Transverse colon (tissue), 4 donors: ENCODE data around the gene SUCO. TPM values are rescaled to one million over a fixed set of nuclear protein-coding genes. Genes with fewer than 3 reads are reported as not detected.

Experiments used
- DNase-seq: peaks from one replicate; pipeline ENCODE4 v3.0.0-alpha.2; 2019
- H3K27ac ChIP-seq, 4 donors: fragments of 200-600 bp; sonication (generic); 2 replicates each; pipeline ENCODE4 v1.5.1; 2016 to 2018; ENCODE audit warnings: inconsistent platforms in 4 of 4
- H3K27me3 ChIP-seq: fragments of 200-600 bp; sonication (generic); 2 replicates; pipeline ENCODE4 v1.5.1; 2017; ENCODE audit warnings: inconsistent platforms
- H3K36me3 ChIP-seq, 4 donors: fragments of 200-600 bp; sonication (generic); 2 replicates each; pipeline ENCODE4 v1.5.1; 2017 to 2019; ENCODE audit warnings: inconsistent platforms in 4 of 4
- H3K4me1 ChIP-seq, 4 donors: fragments of 200-600 bp; sonication (generic); 2 replicates each; pipeline ENCODE4 v1.5.1; 2017 to 2020; ENCODE audit warnings: inconsistent platforms in 4 of 4
- H3K4me3 ChIP-seq, 4 donors: fragments of 200-600 bp; sonication (generic); 1 replicate in 1 of 4; 2 replicates in 3 of 4; pipeline versions ENCODE4 v1.5.1 to v1.6.1; 2017 to 2019; ENCODE audit warnings: inconsistent platforms in 4 of 4
- H3K9me3 ChIP-seq, 2 donors: fragments of 200-600 bp; sonication (generic); 2 replicates each; pipeline ENCODE4 v1.5.1; 2017 to 2019; ENCODE audit warnings: inconsistent platforms in 2 of 2
- EP300 ChIP-seq: sonication (generic); formaldehyde crosslinking; IDR thresholded peaks from one replicate; pipeline ENCODE4 v1.6.1; 2017; ENCODE audit warnings: antibody characterized with exemption, low read depth
- POLR2A ChIP-seq: fragments of 450-650 bp; IDR thresholded peaks from one replicate; pipeline ENCODE4 v1.6.1; 2016; ENCODE audit warnings: antibody characterized with exemption, mild to moderate bottlenecking, moderate library complexity
- POLR2AphosphoS5 ChIP-seq, 3 donors: sonication (generic); formaldehyde crosslinking; IDR thresholded peaks; one replicate each; pipeline ENCODE4 v1.6.1; 2016; ENCODE audit warnings: antibody characterized with exemption in 3 of 3
- WGBS, 2 donors: methylation state at CpG; one replicate each; pipeline ENCODE4 v1.1.5; 2018; ENCODE audit warnings: low coverage in 1 of 2; 5-methylcytosine and 5-hydroxymethylcytosine counted together
- in situ Hi-C, 4 donors: fragments of 200-750 bp; cut with MboI; loops; one replicate each; pipeline versions ENCODE4 v1.15.0 to v1.15.1; 2017; ENCODE audit warnings: low sequenced_read_pairs in 3 of 4, low pct_ligation_motif_present in 1 of 4, low pct_unique_long_range_greater_than_20kb in 1 of 4
- intact Hi-C: fragments of 100-400 bp; cut with DNase I; formaldehyde crosslinking; loops from one replicate; pipeline ENCODE4 v1.15.1; 2023; ENCODE audit warnings: low total_unique reads
- total RNA-seq, 4 donors: library from RNA; depleted of rRNA; stranded (reverse); fragments of >200 nt; gene quantifications; one replicate each; pipeline ENCODE4 v1.1.0, GENCODE V29; 2016
- TF ChIP-seq, protein P1 (sequence below), 5 experiments: fragments of 200-600 bp in 3 of 5; fragments of 450-650 bp in 2 of 5; sonication (generic) in 3 of 5; IDR thresholded peaks; 1 replicate in 2 of 5; 2 replicates in 3 of 5; pipeline ENCODE4 v1.5.1; 2016 to 2017; ENCODE audit warnings: antibody characterized with exemption in 5 of 5, inconsistent platforms in 3 of 5, mild to moderate bottlenecking in 2 of 5, moderate library complexity in 1 of 5

The SUCO gene
- total RNA-seq, 4 donors from 2014 or later: 10.1 to 48.4 (median 21.6) TPM

DNA sequence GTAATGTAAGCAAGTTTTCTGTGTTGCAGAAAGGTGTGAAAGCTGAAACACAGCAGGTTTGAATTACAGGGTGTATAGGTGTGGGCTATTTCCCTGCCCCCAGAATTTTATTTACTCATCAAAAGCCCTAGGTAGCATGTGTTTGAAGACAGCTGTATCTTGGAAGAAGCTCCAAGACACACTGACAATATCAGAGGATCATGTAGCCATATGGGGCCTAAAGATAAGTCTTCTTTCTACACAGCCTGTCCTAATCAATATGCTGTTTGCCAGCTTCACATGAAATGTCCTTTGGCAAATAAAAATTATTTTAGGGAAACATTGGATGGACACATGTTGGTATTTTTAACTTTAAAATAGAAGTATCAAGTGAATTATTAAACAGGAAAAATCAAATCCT is 17.5 kb upstream of the SUCO start:
- no peaks in the 10 kb centered on the region for H3K9me3 ChIP-seq
- TF ChIP-seq, protein P1, sequence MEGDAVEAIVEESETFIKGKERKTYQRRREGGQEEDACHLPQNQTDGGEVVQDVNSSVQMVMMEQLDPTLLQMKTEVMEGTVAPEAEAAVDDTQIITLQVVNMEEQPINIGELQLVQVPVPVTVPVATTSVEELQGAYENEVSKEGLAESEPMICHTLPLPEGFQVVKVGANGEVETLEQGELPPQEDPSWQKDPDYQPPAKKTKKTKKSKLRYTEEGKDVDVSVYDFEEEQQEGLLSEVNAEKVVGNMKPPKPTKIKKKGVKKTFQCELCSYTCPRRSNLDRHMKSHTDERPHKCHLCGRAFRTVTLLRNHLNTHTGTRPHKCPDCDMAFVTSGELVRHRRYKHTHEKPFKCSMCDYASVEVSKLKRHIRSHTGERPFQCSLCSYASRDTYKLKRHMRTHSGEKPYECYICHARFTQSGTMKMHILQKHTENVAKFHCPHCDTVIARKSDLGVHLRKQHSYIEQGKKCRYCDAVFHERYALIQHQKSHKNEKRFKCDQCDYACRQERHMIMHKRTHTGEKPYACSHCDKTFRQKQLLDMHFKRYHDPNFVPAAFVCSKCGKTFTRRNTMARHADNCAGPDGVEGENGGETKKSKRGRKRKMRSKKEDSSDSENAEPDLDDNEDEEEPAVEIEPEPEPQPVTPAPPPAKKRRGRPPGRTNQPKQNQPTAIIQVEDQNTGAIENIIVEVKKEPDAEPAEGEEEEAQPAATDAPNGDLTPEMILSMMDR (IDR thresholded peaks at IDR 0.05): no peak
- TF ChIP-seq EP300 (no peak), POLR2AphosphoS5 (IDR thresholded peaks at IDR 0.05) (no peak), POLR2A (no peak)
- H3K27ac ChIP-seq: no peak overlapping the region
- no peak for DNase-seq
- no peaks in the 10 kb centered on the region for H3K36me3 ChIP-seq
- in situ Hi-C loops: no loop called here
- H3K27me3 ChIP-seq: no peaks in the 10 kb centered on the region
- intact Hi-C loops: no loop called here
- no peak overlapping the region for H3K4me3 ChIP-seq
- H3K4me1 ChIP-seq: no peaks in the 10 kb centered on the region

DNA sequence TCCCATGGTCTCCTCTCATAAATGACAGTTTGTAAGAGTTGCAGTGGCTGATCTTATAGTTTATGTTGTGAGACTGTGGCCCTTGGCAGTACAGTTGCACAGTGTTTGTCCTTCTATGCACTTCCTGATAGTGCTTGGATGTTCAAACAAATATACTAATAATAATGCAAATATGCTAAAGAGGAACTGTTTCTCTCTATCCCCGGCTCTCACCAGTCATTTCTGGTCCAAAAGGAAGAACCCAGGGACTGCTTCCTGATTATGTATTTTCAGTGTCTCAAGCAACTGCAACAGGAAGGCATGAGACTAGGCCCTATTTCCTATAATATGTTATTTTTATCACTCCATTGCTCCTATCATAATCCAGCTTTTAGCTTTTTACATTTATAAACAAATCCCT is 17.0 kb upstream of the SUCO start:
- no peak for DNase-seq
- no peak overlapping the region for H3K4me3 ChIP-seq
- H3K4me1 ChIP-seq: no peaks in the 10 kb centered on the region
- no peaks in the 10 kb centered on the region for H3K9me3 ChIP-seq
- intact Hi-C loops: no loop called here
- H3K27me3 ChIP-seq: no peaks in the 10 kb centered on the region
- H3K36me3 ChIP-seq: no peaks in the 10 kb centered on the region
- no peak overlapping the region for H3K27ac ChIP-seq
- in situ Hi-C loops: no loop called here
- TF ChIP-seq EP300 (no peak), POLR2A (no peak), POLR2AphosphoS5 (IDR thresholded peaks at IDR 0.05) (no peak)
- TF ChIP-seq, protein P1 (IDR thresholded peaks at IDR 0.05): no peak
- 75 to 100% methylated on average over 1 of the region's 1 CpG for WGBS, 2 donors

DNA sequence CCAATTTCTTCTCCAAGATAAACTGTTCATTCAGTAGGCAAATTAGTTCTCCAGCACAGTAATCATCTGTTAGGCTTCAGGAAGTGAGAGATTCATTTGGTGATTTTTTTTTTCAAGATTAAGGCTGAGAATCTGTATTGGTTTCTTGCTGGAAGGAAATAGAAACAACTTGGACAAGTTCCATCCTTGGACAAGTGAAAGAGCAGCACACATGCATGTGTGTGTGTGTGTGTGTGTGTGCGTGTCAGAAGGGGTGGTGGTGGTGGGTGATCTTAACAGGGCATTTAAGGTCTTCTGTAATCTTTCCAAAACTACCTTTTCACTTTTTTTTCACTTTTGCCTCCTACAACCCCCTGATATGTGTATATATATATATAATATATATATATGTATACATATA is 15.9 kb upstream of the SUCO start:
- TF ChIP-seq, protein P1 (IDR thresholded peaks at IDR 0.05): no peak
- TF ChIP-seq POLR2A (no peak), EP300 (no peak)
- intact Hi-C loops: no loop called here

DNA sequence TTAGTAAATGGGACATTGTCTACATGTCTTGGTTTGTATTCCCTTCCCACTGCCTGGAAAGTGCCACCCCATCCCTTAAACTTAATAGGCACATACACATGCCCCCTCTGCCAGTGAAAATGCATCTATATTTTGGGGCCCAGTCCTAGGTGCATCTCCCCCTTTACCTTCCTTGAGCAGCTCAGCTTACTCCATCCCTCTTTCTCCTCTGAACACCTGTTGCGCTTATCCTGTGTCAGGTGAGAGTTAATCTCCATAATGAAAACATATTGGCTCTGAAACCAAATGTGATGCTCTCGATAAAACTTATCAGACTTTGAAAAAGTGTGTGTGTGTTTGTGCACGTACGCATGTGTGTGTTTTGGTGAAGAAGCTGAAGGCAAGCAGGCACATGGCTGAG is 15.4 kb upstream of the SUCO start:
- Histone ChIP-seq H3K4me3 (no peak overlapping the region), H3K27ac (no peak overlapping the region), H3K4me1 (no peaks in the 10 kb centered on the region), H3K9me3 (no peaks in the 10 kb centered on the region), H3K27me3 (no peaks in the 10 kb centered on the region), H3K36me3 (no peaks in the 10 kb centered on the region)
- intact Hi-C loops: no loop called here
- no peak for DNase-seq
- WGBS, 2 donors: 90 to 93% methylated on average over 4 of the region's 4 CpGs
- in situ Hi-C loops: no loop called here
- TF ChIP-seq, protein P1 (IDR thresholded peaks at IDR 0.05): no peak
- TF ChIP-seq EP300 (no peak), POLR2AphosphoS5 (IDR thresholded peaks at IDR 0.05) (no peak), POLR2A (no peak)

More for the DNA sequence above, 15.9 kb upstream of the SUCO start:
- Histone ChIP-seq H3K4me1 (no peaks in the 10 kb centered on the region), H3K27me3 (no peaks in the 10 kb centered on the region), H3K4me3 (no peak overlapping the region), H3K36me3 (no peaks in the 10 kb centered on the region), H3K9me3 (no peaks in the 10 kb centered on the region), H3K27ac (no peak overlapping the region)
- no peak for DNase-seq
- in situ Hi-C loops: no loop called here
- WGBS, 2 donors: 78 to 100% methylated on average over 1 of the region's 1 CpG
